Measurements from ENCODE around the gene CORIN.

CORIN gene

DNA sequence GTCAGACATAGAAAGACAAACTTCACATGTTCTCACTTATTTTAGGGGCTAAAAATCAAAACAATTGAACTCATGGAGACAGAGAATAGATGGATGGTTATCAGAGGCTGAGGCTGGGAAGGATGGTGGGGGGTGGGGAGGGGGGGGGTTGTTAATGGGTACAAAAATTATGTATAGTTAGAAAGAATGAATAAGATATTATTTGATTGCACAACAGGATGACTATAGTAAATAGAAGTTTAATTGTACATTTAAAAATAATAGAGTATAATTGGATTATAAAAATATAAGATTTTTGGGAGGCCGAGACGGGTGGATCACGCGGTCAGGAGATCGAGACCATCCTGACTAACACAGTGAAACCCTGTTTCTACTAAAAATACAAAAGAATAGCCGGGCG, 33.3 kb downstream of the CORIN start:
- Histone ChIP-seq H3K27me3 (ENCODE audit: control insufficient read depth in 1 of 2, insufficient read depth in 1 of 2, low read length in 2 of 2) (no peaks in the 10 kb centered on the region), H2BK12ac (ENCODE audit: low read length in 2 of 2) (no peak overlapping the region), H2BK5ac (ENCODE audit: low read depth, low read length, poor library complexity, severe bottlenecking) (no peak overlapping the region), H4K8ac (ENCODE audit: low read length) (no peak overlapping the region), H2AK5ac (ENCODE audit: low read length, severe bottlenecking) (no peak overlapping the region), H3K79me1 (replicated peaks; ENCODE audit: low read length, poor library complexity, severe bottlenecking) (no peaks in the 10 kb centered on the region), H3K9me3 (ENCODE audit: control insufficient read depth, low read length) (no peaks in the 10 kb centered on the region), H3K4ac (ENCODE audit: low read depth in 1 of 2, low read length in 2 of 2) (no peak overlapping the region), H3K4me3 (ENCODE audit: insufficient read depth in 1 of 2, low read depth in 1 of 2, low read length in 2 of 2) (no peak overlapping the region), H3K23ac (ENCODE audit: low read length in 2 of 2) (no peak overlapping the region), H3K18ac (ENCODE audit: low read depth in 1 of 2, low read length in 2 of 2) (no peak overlapping the region), H3K9ac (ENCODE audit: low read length) (no peak overlapping the region), H2BK120ac (ENCODE audit: low read depth, low read length) (no peak overlapping the region), H2BK15ac (ENCODE audit: low read depth, poor library complexity, severe bottlenecking) (no peak overlapping the region), H3K4me1 (ENCODE audit: control insufficient read depth, insufficient read depth, low read depth, low read length) (no peaks in the 10 kb centered on the region), H3K36me3 (ENCODE audit: control insufficient read depth in 1 of 2, insufficient read depth in 2 of 2, low read depth in 1 of 2, low read length in 2 of 2) (no peaks in the 10 kb centered on the region), H2AFZ (ENCODE audit: low read depth, low read length) (no peak overlapping the region), H3K4me2 (ENCODE audit: low read length, poor library complexity, severe bottlenecking) (no peak overlapping the region), H3K14ac (ENCODE audit: low read length in 2 of 2) (no peak overlapping the region), H3K27ac (ENCODE audit: low read length, poor library complexity, severe bottlenecking) (no peak overlapping the region), H4K91ac (ENCODE audit: low read length) (no peak overlapping the region)
- no peak for DNase-seq
- WGBS = 93% methylated on average over 2 of the region's 7 CpGs

- Histone ChIP-seq H3K4me2 (ENCODE audit: low read length, poor library complexity, severe bottlenecking) (no peak overlapping the region), H4K91ac (ENCODE audit: low read length) (no peak overlapping the region), H3K23ac (ENCODE audit: low read length in 2 of 2) (no peak overlapping the region), H3K9ac (ENCODE audit: low read length) (no peak overlapping the region), H3K18ac (ENCODE audit: low read depth in 1 of 2, low read length in 2 of 2) (no peak overlapping the region), H2BK12ac (ENCODE audit: low read length in 2 of 2) (no peak overlapping the region), H2AK5ac (ENCODE audit: low read length, severe bottlenecking) (no peak overlapping the region), H3K9me3 (ENCODE audit: control insufficient read depth, low read length) (no peaks in the 10 kb centered on the region), H3K27me3 (ENCODE audit: control insufficient read depth in 1 of 2, insufficient read depth in 1 of 2, low read length in 2 of 2) (no peaks in the 10 kb centered on the region), H3K79me1 (replicated peaks; ENCODE audit: low read length, poor library complexity, severe bottlenecking) (no peaks in the 10 kb centered on the region), H2BK120ac (ENCODE audit: low read depth, low read length) (no peak overlapping the region), H2BK15ac (ENCODE audit: low read depth, poor library complexity, severe bottlenecking) (no peak overlapping the region), H3K4ac (ENCODE audit: low read depth in 1 of 2, low read length in 2 of 2) (no peak overlapping the region), H2BK5ac (ENCODE audit: low read depth, low read length, poor library complexity, severe bottlenecking) (no peak overlapping the region), H4K8ac (ENCODE audit: low read length) (no peak overlapping the region), H3K14ac (ENCODE audit: low read length in 2 of 2) (no peak overlapping the region), H3K4me3 (ENCODE audit: insufficient read depth in 1 of 2, low read depth in 1 of 2, low read length in 2 of 2) (no peak overlapping the region), H3K27ac (ENCODE audit: low read length, poor library complexity, severe bottlenecking) (no peak overlapping the region), H3K36me3 (ENCODE audit: control insufficient read depth in 1 of 2, insufficient read depth in 2 of 2, low read depth in 1 of 2, low read length in 2 of 2) (no peaks in the 10 kb centered on the region), H2AFZ (ENCODE audit: low read depth, low read length) (no peak overlapping the region), H3K4me1 (ENCODE audit: control insufficient read depth, insufficient read depth, low read depth, low read length) (no peaks in the 10 kb centered on the region)
- no peak for DNase-seq
- 89% methylated on average over 3 of the region's 3 CpGs for WGBS
Observed at GRCh38 chr4:47801481-47802002, 36.3 kb downstream of the CORIN start.

- DNase-seq = no peak
- H4K8ac ChIP-seq (ENCODE audit: low read length) = no peak overlapping the region
- no peak overlapping the region for H3K4me3 ChIP-seq (ENCODE audit: insufficient read depth in 1 of 2, low read depth in 1 of 2, low read length in 2 of 2)
- H2AK5ac ChIP-seq (ENCODE audit: low read length, severe bottlenecking) = no peak overlapping the region
- no peaks in the 10 kb centered on the region for H3K79me1 ChIP-seq (replicated peaks; ENCODE audit: low read length, poor library complexity, severe bottlenecking)
- no peaks in the 10 kb centered on the region for H3K4me1 ChIP-seq (ENCODE audit: control insufficient read depth, insufficient read depth, low read depth, low read length)
- no peaks in the 10 kb centered on the region for H3K36me3 ChIP-seq (ENCODE audit: control insufficient read depth in 1 of 2, insufficient read depth in 2 of 2, low read depth in 1 of 2, low read length in 2 of 2)
- no peak overlapping the region for H4K91ac ChIP-seq (ENCODE audit: low read length)
- no peak overlapping the region for H3K9ac ChIP-seq (ENCODE audit: low read length)
- no peak overlapping the region for H2BK15ac ChIP-seq (ENCODE audit: low read depth, poor library complexity, severe bottlenecking)
- no peak overlapping the region for H3K4me2 ChIP-seq (ENCODE audit: low read length, poor library complexity, severe bottlenecking)
- WGBS = 87% methylated on average over 3 of the region's 3 CpGs
- no peak overlapping the region for H3K14ac ChIP-seq (ENCODE audit: low read length in 2 of 2)
- H3K18ac ChIP-seq (ENCODE audit: low read depth in 1 of 2, low read length in 2 of 2) = no peak overlapping the region
- H2BK12ac ChIP-seq (ENCODE audit: low read length in 2 of 2) = no peak overlapping the region
- no peak overlapping the region for H2BK120ac ChIP-seq (ENCODE audit: low read depth, low read length)
- H2AFZ ChIP-seq (ENCODE audit: low read depth, low read length) = no peak overlapping the region
- H3K27ac ChIP-seq (ENCODE audit: low read length, poor library complexity, severe bottlenecking) = no peak overlapping the region
- H3K23ac ChIP-seq (ENCODE audit: low read length in 2 of 2) = no peak overlapping the region
- H3K27me3 ChIP-seq (ENCODE audit: control insufficient read depth in 1 of 2, insufficient read depth in 1 of 2, low read length in 2 of 2) = peaks cover 0 to 5% of the 10 kb centered on the region in 2 experiments
- H3K4ac ChIP-seq (ENCODE audit: low read depth in 1 of 2, low read length in 2 of 2) = no peak overlapping the region
- no peak overlapping the region for H2BK5ac ChIP-seq (ENCODE audit: low read depth, low read length, poor library complexity, severe bottlenecking)
- H3K9me3 ChIP-seq (ENCODE audit: control insufficient read depth, low read length) = no peaks in the 10 kb centered on the region
Observed at GRCh38 chr4:47798165-47798564, 39.7 kb downstream of the CORIN start.

DNA sequence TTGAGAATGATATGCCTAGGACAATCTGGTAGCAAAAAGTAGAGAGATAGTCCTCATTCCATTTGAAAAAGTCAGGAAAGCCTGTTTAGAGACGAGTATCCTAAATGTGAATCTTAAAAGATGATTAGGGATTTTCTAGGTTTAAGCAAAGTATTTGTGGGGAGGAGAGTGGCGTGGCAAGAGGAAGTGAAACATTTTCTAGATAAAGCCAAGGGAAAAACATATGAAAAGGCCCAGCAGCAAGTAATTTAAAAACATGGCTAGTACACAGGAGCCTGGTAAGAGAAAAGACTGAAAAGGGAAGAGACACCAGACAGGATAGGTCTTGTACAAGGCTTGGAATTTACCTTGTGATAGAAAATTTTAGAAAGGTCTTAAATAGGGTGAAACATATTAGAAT, 45.9 kb downstream of the CORIN start:
- Histone ChIP-seq H3K9me3 (ENCODE audit: control insufficient read depth, low read length) (peaks cover 2% of the 10 kb centered on the region), H3K27me3 (ENCODE audit: control insufficient read depth in 1 of 2, insufficient read depth in 1 of 2, low read length in 2 of 2) (peaks cover 0 to 5% of the 10 kb centered on the region in 2 experiments), H4K91ac (ENCODE audit: low read length) (no peak overlapping the region), H2BK12ac (ENCODE audit: low read length in 2 of 2) (no peak overlapping the region), H3K14ac (ENCODE audit: low read length in 2 of 2) (no peak overlapping the region), H2BK120ac (ENCODE audit: low read depth, low read length) (no peak overlapping the region), H4K8ac (ENCODE audit: low read length) (no peak overlapping the region), H3K79me1 (replicated peaks; ENCODE audit: low read length, poor library complexity, severe bottlenecking) (no peaks in the 10 kb centered on the region), H3K27ac (ENCODE audit: low read length, poor library complexity, severe bottlenecking) (no peak overlapping the region), H3K4ac (ENCODE audit: low read depth in 1 of 2, low read length in 2 of 2) (no peak overlapping the region), H3K4me2 (ENCODE audit: low read length, poor library complexity, severe bottlenecking) (no peak overlapping the region), H3K9ac (ENCODE audit: low read length) (no peak overlapping the region), H3K4me3 (ENCODE audit: insufficient read depth in 1 of 2, low read depth in 1 of 2, low read length in 2 of 2) (no peak overlapping the region), H3K18ac (ENCODE audit: low read depth in 1 of 2, low read length in 2 of 2) (no peak overlapping the region), H3K23ac (ENCODE audit: low read length in 2 of 2) (no peak overlapping the region), H3K4me1 (ENCODE audit: control insufficient read depth, insufficient read depth, low read depth, low read length) (no peaks in the 10 kb centered on the region), H2AK5ac (ENCODE audit: low read length, severe bottlenecking) (no peak overlapping the region), H2AFZ (ENCODE audit: low read depth, low read length) (no peak overlapping the region), H3K36me3 (ENCODE audit: control insufficient read depth in 1 of 2, insufficient read depth in 2 of 2, low read depth in 1 of 2, low read length in 2 of 2) (no peaks in the 10 kb centered on the region), H2BK5ac (ENCODE audit: low read depth, low read length, poor library complexity, severe bottlenecking) (no peak overlapping the region), H2BK15ac (ENCODE audit: low read depth, poor library complexity, severe bottlenecking) (no peak overlapping the region)
- WGBS = 73% methylated on average over 2 of the region's 2 CpGs
- no peak for DNase-seq
